ENCODE data around the gene APBA3.

DNA sequence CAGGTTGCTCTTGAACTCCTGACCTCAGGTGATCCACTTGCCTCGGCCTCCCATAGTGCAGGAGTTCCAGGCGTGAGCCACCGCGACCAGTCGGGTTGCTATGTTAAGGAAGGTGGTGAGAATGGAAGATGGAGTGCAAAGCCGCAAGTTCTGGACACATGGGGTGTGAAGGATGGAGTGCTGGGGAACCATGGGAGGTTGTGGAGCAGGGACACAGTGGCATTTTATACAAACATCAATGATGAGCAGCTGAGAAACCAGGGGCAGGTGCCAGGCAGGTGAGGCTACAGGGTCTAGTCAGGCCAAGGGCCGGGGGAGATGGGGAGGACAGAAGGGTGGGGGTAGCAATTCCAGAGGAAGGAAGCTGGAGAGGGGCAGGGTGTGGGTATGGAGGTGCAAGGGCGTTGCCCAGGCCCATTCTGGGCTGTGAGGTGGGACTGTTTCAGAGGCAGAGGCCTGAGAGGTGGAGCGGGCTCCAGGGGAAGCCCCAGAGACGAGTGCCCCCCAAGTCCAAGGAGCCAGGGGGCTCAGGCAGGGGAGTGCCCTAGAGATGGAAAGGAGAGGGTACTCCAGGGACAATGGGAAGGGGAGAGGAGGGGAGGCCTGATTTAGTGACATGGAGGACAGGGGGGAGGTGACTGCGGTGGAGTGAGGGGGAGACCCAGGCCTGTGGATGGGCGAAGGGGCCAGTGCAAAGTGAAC, 12.5 kb upstream of the APBA3 start:
- TF ChIP-seq ZNF274 (IDR thresholded peaks at IDR 0.05; ENCODE audit: low read depth, low read length), result no peak
- no peak for TF ChIP-seq YY1 (IDR thresholded peaks at IDR 0.05; ENCODE audit: insufficient read depth, insufficient read length)
- no peak for TF ChIP-seq SUZ12 (IDR thresholded peaks at IDR 0.05; ENCODE audit: extremely low read depth, insufficient read depth, insufficient read length)

All from NT2/D1 (cell line).